Activated CD4-positive, CD25-positive, alpha-beta regulatory T cell treated with anti-CD3 and anti-CD28 coated beads, Interleukin-2, amount 50 U/mL, for 24 hours (primary cell): ENCODE data around the gene GALK2.
"Not testable (repeated sequence)": the region's sequence is repeated elsewhere in the genome, so short reads cannot be mapped to it uniquely, and the experiment has no call there.

Experiments used
- ATAC-seq, 2 donors: fragments of 150-1000 bp; cut with Tn5 transposase; one replicate each; pipeline ENCODE4 v1.10.0; 2021; ENCODE audit warnings: mild to moderate bottlenecking in 1 of 2, moderate library complexity in 1 of 2

The GALK2 gene

GRCh38 chr15:49168016-49168415 is 2.0 kb upstream of the GALK2 start:
- no peak for ATAC-seq

- ATAC-seq = no peak
These were observed 1.7 kb downstream of the GALK2 start for GRCh38 chr15:49171790-49172189.

GRCh38 chr15:49174902-49175301 is 4.9 kb downstream of the GALK2 start:
- no peak for ATAC-seq

GRCh38 chr15:49175582-49176397 is 5.7 kb downstream of the GALK2 start:
- not testable (repeated sequence) for ATAC-seq

GRCh38 chr15:49178497-49178896 is 8.4 kb downstream of the GALK2 start:
- no peak for ATAC-seq

GRCh38 chr15:49179433-49180190 is 9.6 kb downstream of the GALK2 start:
- no peak for ATAC-seq

- no peak for ATAC-seq
These were observed 12.1 kb downstream of the GALK2 start for GRCh38 chr15:49182128-49182527.

GRCh38 chr15:49183741-49184140 is 13.7 kb downstream of the GALK2 start:
- ATAC-seq = not testable (repeated sequence)

- peak; percentile 78 to 80 for ATAC-seq
These were observed 15.4 kb downstream of the GALK2 start for GRCh38 chr15:49185473-49185872.

GRCh38 chr15:49187549-49188245 is 17.6 kb downstream of the GALK2 start:
- no peak for ATAC-seq

- ATAC-seq = no peak
These were observed 18.9 kb downstream of the GALK2 start for GRCh38 chr15:49188933-49189332.

- no peak for ATAC-seq
These were observed 19.6 kb downstream of the GALK2 start for GRCh38 chr15:49189631-49190030.

GRCh38 chr15:49190586-49190985 is 20.5 kb downstream of the GALK2 start:
- no peak for ATAC-seq

- ATAC-seq = no peak
These were observed 21.8 kb downstream of the GALK2 start for GRCh38 chr15:49191892-49192291.

GRCh38 chr15:49196856-49197255 is 26.8 kb downstream of the GALK2 start:
- no peak for ATAC-seq

GRCh38 chr15:49199666-49200065 is 29.6 kb downstream of the GALK2 start:
- no peak for ATAC-seq

- ATAC-seq = no peak
These were observed 30.3 kb downstream of the GALK2 start for GRCh38 chr15:49200347-49200746.

- not testable (repeated sequence) for ATAC-seq
These were observed 38.1 kb downstream of the GALK2 start for GRCh38 chr15:49208102-49208501.

GRCh38 chr15:49212897-49213296 is 42.9 kb downstream of the GALK2 start:
- ATAC-seq = no peak

- no peak for ATAC-seq
These were observed 46.0 kb downstream of the GALK2 start for GRCh38 chr15:49215768-49216739.

- no peak for ATAC-seq
These were observed 53.7 kb downstream of the GALK2 start for GRCh38 chr15:49223536-49224274.
